SK-N-SH treated with all-trans-retinoic acid at 6 μM for 48 hours (cell line): ENCODE data around the gene TMEM232.

ENCODE experiments used
- ATAC-seq: fragments of 200-7000 bp; cut with Tn5 transposase; 3 replicates; pipeline ENCODE4 v1.9.1; 2020; ENCODE audit warnings: mild to moderate bottlenecking, moderate library complexity
- ARNTL ChIP-seq: fragments of 450-650 bp; formaldehyde crosslinking; IDR thresholded peaks from 2 replicates; pipeline ENCODE4 v1.5.0; 2020; ENCODE audit warnings: low read depth, mild to moderate bottlenecking, moderate library complexity, borderline replicate concordance
- BACH2 ChIP-seq: fragments of 250-450 bp; sonication (Bioruptor Pico); IDR thresholded peaks from 2 replicates; pipeline ENCODE4 v1.9.0; 2021; ENCODE audit warnings: mild to moderate bottlenecking, borderline replicate concordance
- CSDC2 ChIP-seq: fragments of 250-450 bp; sonication (Bioruptor Pico); IDR thresholded peaks from 2 replicates; pipeline ENCODE4 v1.5.0; 2020; ENCODE audit warnings: mild to moderate bottlenecking, moderate library complexity
- GLIS3 ChIP-seq: fragments of 250-450 bp; sonication (Bioruptor Pico); IDR thresholded peaks from 2 replicates; pipeline ENCODE4 v1.5.0; 2020; ENCODE audit warnings: mild to moderate bottlenecking, moderate library complexity
- ISL1 ChIP-seq: fragments of 250-450 bp; sonication (Bioruptor Pico); IDR thresholded peaks from 2 replicates; pipeline ENCODE4 v2.1.2; 2022; ENCODE audit warnings: mild to moderate bottlenecking, moderate library complexity
- RARB ChIP-seq: fragments of 250-450 bp; sonication (Bioruptor Pico); IDR thresholded peaks from 2 replicates; pipeline ENCODE4 v1.8.0; 2021; ENCODE audit warnings: mild to moderate bottlenecking, moderate library complexity
- SNAI2 ChIP-seq: fragments of 250-450 bp; sonication (Bioruptor Pico); IDR thresholded peaks from 2 replicates; pipeline ENCODE4 v1.5.0; 2020; ENCODE audit warnings: mild to moderate bottlenecking, moderate library complexity
- TCF4 ChIP-seq: fragments of 250-450 bp; sonication (Bioruptor Pico); IDR thresholded peaks from 2 replicates; pipeline ENCODE4 v1.8.0; 2021; ENCODE audit warnings: mild to moderate bottlenecking, moderate library complexity, borderline replicate concordance
- TOX ChIP-seq: fragments of 250-450 bp; sonication (Bioruptor Pico); IDR thresholded peaks from 2 replicates; pipeline ENCODE4 v1.8.0; 2021; ENCODE audit warnings: mild to moderate bottlenecking, moderate library complexity, borderline replicate concordance
- ZC3H10 ChIP-seq: fragments of 250-450 bp; sonication (Bioruptor Pico); IDR thresholded peaks from 2 replicates; pipeline ENCODE4 v1.5.1; 2021; ENCODE audit warnings: mild to moderate bottlenecking, moderate library complexity
- ZFP3 ChIP-seq: fragments of 250-450 bp; sonication (Bioruptor Pico); IDR thresholded peaks from 2 replicates; pipeline ENCODE4 v1.5.0; 2020; ENCODE audit warnings: mild to moderate bottlenecking, moderate library complexity
- ZFP30 ChIP-seq: fragments of 450-650 bp; formaldehyde crosslinking; IDR thresholded peaks from 2 replicates; pipeline ENCODE4 v1.5.0; 2022; ENCODE audit warnings: mild to moderate bottlenecking, moderate library complexity
- ZNF565 ChIP-seq: fragments of 450-650 bp; formaldehyde crosslinking; conservative IDR thresholded peaks from 2 replicates; pipeline ENCODE4 v1.5.0; 2020; ENCODE audit warnings: low read depth, mild to moderate bottlenecking, moderate library complexity
- ZNF8 ChIP-seq: fragments of 450-650 bp; formaldehyde crosslinking; IDR thresholded peaks from 2 replicates; pipeline ENCODE4 v1.5.0; 2020; ENCODE audit warnings: mild to moderate bottlenecking, moderate library complexity
- TF ChIP-seq, protein P1 (sequence below): fragments of 250-450 bp; sonication (Bioruptor Pico); IDR thresholded peaks from 2 replicates; pipeline ENCODE4 v1.5.1; 2021; ENCODE audit warnings: mild to moderate bottlenecking, moderate library complexity
- TF ChIP-seq, protein P2 (sequence below): fragments of 250-450 bp; sonication (Bioruptor Pico); IDR thresholded peaks from 2 replicates; pipeline ENCODE4 v1.5.0; 2020; ENCODE audit warnings: mild to moderate bottlenecking, moderate library complexity
- TF ChIP-seq, protein P3 (sequence below): fragments of 250-450 bp; sonication (Bioruptor Pico); IDR thresholded peaks from 2 replicates; pipeline ENCODE4 v1.5.1; 2020; ENCODE audit warnings: low read depth, mild to moderate bottlenecking, moderate library complexity
- TF ChIP-seq, protein P4 (sequence below): fragments of 250-450 bp; sonication (Bioruptor Pico); IDR thresholded peaks from 2 replicates; pipeline ENCODE4 v1.8.0; 2021; ENCODE audit warnings: low read depth, mild to moderate bottlenecking, moderate library complexity, borderline replicate concordance

TMEM232 gene

DNA sequence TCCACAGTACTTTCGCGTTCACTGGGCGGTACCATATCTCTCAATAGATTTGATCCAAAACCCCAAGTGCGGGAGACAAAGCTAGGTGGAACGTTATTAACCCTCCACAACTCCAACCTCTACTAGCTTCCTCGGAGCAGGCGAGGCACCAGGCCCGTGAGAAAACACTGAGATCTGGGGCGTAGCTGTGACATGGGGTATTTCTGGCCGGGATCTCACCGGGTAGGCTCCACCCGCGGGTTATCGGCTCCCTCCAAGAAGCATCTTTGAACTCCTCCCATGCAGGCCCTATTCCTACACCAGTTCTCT is 12.0 kb upstream of the TMEM232 start:
- peak; percentile 83 for ATAC-seq

DNA sequence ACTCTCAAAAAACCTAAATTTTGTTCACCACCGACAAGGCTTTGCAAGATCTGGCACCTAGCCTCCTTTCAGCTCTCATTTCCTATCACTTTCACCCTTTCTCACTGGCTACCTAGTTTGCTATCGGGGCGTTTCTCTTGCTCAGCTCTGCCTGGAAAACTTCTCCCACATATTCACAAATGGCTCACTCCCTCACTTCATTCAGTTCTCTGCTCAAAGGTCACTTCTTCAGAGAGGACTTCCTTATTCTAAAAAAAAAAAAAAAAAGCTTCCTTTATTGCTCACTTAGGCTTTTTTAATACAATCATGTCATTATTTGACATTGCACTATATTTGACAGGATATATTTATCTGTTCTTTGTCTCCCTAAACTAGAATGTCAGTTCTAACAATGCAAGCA is 10.3 kb upstream of the TMEM232 start:
- TF ChIP-seq GLIS3: no peak
- TF ChIP-seq ARNTL (CRISPR knock-in tag): no peak
- TF ChIP-seq, protein P1, sequence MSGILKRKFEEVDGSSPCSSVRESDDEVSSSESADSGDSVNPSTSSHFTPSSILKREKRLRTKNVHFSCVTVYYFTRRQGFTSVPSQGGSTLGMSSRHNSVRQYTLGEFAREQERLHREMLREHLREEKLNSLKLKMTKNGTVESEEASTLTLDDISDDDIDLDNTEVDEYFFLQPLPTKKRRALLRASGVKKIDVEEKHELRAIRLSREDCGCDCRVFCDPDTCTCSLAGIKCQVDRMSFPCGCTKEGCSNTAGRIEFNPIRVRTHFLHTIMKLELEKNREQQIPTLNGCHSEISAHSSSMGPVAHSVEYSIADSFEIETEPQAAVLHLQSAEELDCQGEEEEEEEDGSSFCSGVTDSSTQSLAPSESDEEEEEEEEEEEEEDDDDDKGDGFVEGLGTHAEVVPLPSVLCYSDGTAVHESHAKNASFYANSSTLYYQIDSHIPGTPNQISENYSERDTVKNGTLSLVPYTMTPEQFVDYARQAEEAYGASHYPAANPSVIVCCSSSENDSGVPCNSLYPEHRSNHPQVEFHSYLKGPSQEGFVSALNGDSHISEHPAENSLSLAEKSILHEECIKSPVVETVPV (CRISPR knock-in tag): no peak
- TF ChIP-seq, protein P2, sequence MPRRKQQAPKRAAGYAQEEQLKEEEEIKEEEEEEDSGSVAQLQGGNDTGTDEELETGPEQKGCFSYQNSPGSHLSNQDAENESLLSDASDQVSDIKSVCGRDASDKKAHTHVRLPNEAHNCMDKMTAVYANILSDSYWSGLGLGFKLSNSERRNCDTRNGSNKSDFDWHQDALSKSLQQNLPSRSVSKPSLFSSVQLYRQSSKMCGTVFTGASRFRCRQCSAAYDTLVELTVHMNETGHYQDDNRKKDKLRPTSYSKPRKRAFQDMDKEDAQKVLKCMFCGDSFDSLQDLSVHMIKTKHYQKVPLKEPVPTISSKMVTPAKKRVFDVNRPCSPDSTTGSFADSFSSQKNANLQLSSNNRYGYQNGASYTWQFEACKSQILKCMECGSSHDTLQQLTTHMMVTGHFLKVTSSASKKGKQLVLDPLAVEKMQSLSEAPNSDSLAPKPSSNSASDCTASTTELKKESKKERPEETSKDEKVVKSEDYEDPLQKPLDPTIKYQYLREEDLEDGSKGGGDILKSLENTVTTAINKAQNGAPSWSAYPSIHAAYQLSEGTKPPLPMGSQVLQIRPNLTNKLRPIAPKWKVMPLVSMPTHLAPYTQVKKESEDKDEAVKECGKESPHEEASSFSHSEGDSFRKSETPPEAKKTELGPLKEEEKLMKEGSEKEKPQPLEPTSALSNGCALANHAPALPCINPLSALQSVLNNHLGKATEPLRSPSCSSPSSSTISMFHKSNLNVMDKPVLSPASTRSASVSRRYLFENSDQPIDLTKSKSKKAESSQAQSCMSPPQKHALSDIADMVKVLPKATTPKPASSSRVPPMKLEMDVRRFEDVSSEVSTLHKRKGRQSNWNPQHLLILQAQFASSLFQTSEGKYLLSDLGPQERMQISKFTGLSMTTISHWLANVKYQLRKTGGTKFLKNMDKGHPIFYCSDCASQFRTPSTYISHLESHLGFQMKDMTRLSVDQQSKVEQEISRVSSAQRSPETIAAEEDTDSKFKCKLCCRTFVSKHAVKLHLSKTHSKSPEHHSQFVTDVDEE (CRISPR knock-in tag): no peak
- TF ChIP-seq ZFP3: no peak
- TF ChIP-seq TCF4: no peak
- TF ChIP-seq ISL1: no peak
- TF ChIP-seq, protein P3, sequence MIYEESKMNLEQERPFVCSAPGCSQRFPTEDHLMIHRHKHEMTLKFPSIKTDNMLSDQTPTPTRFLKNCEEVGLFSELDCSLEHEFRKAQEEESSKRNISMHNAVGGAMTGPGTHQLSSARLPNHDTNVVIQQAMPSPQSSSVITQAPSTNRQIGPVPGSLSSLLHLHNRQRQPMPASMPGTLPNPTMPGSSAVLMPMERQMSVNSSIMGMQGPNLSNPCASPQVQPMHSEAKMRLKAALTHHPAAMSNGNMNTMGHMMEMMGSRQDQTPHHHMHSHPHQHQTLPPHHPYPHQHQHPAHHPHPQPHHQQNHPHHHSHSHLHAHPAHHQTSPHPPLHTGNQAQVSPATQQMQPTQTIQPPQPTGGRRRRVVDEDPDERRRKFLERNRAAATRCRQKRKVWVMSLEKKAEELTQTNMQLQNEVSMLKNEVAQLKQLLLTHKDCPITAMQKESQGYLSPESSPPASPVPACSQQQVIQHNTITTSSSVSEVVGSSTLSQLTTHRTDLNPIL (CRISPR knock-in tag): no peak
- ATAC-seq: no peak

More for the DNA sequence above, 12.0 kb upstream of the TMEM232 start:
- TF ChIP-seq ZNF8 (CRISPR knock-in tag): no peak
- TF ChIP-seq, protein P1 (CRISPR knock-in tag): no peak
- no peak for TF ChIP-seq GLIS3
- 0 out of 2 replicates have a peak, but pooled peaks have one; percentile 26 for TF ChIP-seq ZNF565 (CRISPR knock-in tag)
- no peak for TF ChIP-seq SNAI2 (CRISPR knock-in tag)

DNA sequence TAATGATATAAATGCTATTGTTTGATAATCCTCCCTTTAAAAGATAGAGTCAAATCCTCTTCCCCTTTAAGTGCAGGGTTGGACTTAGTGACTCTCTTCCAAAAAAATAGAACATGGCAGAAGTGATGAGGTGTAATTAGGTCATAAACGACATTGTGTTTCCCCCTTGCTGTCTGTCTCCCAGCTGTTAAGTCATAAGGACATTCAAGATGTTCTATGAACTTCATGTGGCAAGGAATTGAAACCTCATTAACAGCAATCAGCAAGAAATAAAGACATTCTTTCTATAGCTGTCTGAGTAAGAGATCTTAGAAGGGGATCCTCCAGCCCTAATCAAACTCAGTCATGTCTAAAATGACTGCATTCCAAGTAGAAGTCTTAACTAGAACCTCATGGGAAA is 9.1 kb upstream of the TMEM232 start:
- TF ChIP-seq SNAI2 (CRISPR knock-in tag) (no peak), GLIS3 (no peak), TOX (CRISPR knock-in tag) (no peak), ZC3H10 (no peak), ISL1 (no peak), ZNF8 (CRISPR knock-in tag) (no peak), BACH2 (no peak), RARB (no peak), ZFP30 (no peak), CSDC2 (CRISPR knock-in tag) (no peak), ZNF565 (CRISPR knock-in tag) (no peak)
- TF ChIP-seq, protein P4, sequence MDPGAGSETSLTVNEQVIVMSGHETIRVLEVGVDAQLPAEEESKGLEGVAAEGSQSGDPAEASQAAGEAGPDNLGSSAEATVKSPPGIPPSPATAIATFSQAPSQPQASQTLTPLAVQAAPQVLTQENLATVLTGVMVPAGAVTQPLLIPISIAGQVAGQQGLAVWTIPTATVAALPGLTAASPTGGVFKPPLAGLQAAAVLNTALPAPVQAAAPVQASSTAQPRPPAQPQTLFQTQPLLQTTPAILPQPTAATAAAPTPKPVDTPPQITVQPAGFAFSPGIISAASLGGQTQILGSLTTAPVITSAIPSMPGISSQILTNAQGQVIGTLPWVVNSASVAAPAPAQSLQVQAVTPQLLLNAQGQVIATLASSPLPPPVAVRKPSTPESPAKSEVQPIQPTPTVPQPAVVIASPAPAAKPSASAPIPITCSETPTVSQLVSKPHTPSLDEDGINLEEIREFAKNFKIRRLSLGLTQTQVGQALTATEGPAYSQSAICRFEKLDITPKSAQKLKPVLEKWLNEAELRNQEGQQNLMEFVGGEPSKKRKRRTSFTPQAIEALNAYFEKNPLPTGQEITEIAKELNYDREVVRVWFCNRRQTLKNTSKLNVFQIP (CRISPR knock-in tag): no peak
- TF ChIP-seq, protein P3 (CRISPR knock-in tag): no peak
- TF ChIP-seq, protein P1 (CRISPR knock-in tag): no peak
- TF ChIP-seq, protein P2 (CRISPR knock-in tag): no peak
- no peak for ATAC-seq
